Activated T-cell treated with anti-CD3 and anti-CD28 coated beads for 24 hours (primary cell): ENCODE measurements around the gene NEK9.
"Not testable (repeated sequence)": the region's sequence is repeated elsewhere in the genome, so short reads cannot be mapped to it uniquely, and the experiment has no call there.

ENCODE experiments used
- DNase-seq: peaks from one replicate; pipeline ENCODE4 v3.0.0-alpha.2; 2020; ENCODE audit warnings: low read depth

The NEK9 gene

GRCh38 chr14:75144944-75145343, 18.1 kb upstream of the NEK9 start:
- no peak for DNase-seq

GRCh38 chr14:75143761-75144527, 17.1 kb upstream of the NEK9 start:
- DNase-seq = no peak

- no peak for DNase-seq
These were observed 15.6 kb upstream of the NEK9 start for GRCh38 chr14:75142494-75142893.

- no peak for DNase-seq
These were observed 15.1 kb upstream of the NEK9 start for GRCh38 chr14:75141967-75142366.

GRCh38 chr14:75141062-75141461, 14.2 kb upstream of the NEK9 start:
- no peak for DNase-seq

GRCh38 chr14:75140620-75141019, 13.8 kb upstream of the NEK9 start:
- no peak for DNase-seq

- no peak for DNase-seq
These were observed 12.3 kb upstream of the NEK9 start for GRCh38 chr14:75139185-75139584.

GRCh38 chr14:75138492-75138891, 11.6 kb upstream of the NEK9 start:
- no peak for DNase-seq

- no peak for DNase-seq
These were observed 7.8 kb upstream of the NEK9 start for GRCh38 chr14:75134644-75135043.

GRCh38 chr14:75133597-75133996, 6.7 kb upstream of the NEK9 start:
- DNase-seq = no peak

GRCh38 chr14:75132382-75133086, 5.7 kb upstream of the NEK9 start:
- peak; percentile 43 for DNase-seq

- DNase-seq = no peak
These were observed 1.7 kb upstream of the NEK9 start for GRCh38 chr14:75128596-75128990.

- DNase-seq = no peak
These were observed 1.2 kb upstream of the NEK9 start for GRCh38 chr14:75127903-75128595.

GRCh38 chr14:75127474-75127820, 599 bp upstream of the NEK9 start:
- not testable (repeated sequence) for DNase-seq

- no peak for DNase-seq
These were observed 715 bp downstream of the NEK9 start for GRCh38 chr14:75126121-75126544.

- no peak for DNase-seq
These were observed 1.2 kb downstream of the NEK9 start for GRCh38 chr14:75125617-75126016.

GRCh38 chr14:75123991-75124390, 2.9 kb downstream of the NEK9 start:
- no peak for DNase-seq

GRCh38 chr14:75121552-75121951, 5.3 kb downstream of the NEK9 start:
- no peak for DNase-seq

GRCh38 chr14:75120541-75121291, 6.1 kb downstream of the NEK9 start:
- DNase-seq = no peak

- no peak for DNase-seq
These were observed 7.8 kb downstream of the NEK9 start for GRCh38 chr14:75119056-75119455.

- DNase-seq = no peak
These were observed 12.8 kb downstream of the NEK9 start for GRCh38 chr14:75113932-75114539.

- DNase-seq = no peak
These were observed 17.0 kb downstream of the NEK9 start for GRCh38 chr14:75109877-75110276.
